ENCODE measurements around the gene MRPL18. TPM values are rescaled to one million over a fixed set of nuclear protein-coding genes. Genes with fewer than 3 reads are reported as not detected.

The MRPL18 gene
- total and polyA plus RNA-seq, 2 of the 4 experiments (the other 2 are of a cell fraction), result 53.4 to 56.8 TPM

- no peak for DNase-seq
- Histone ChIP-seq H2BK120ac (ENCODE audit: low read depth, low read length) (no peak overlapping the region), H3K14ac (replicated peaks; ENCODE audit: low read depth, low read length) (no peak overlapping the region), H3K79me1 (ENCODE audit: low read depth in 1 of 2, low read length in 2 of 2) (no peaks in the 10 kb centered on the region), H3K4me3 (ENCODE audit: insufficient read depth, low read depth, low read length) (no peak overlapping the region), H3K9me3 (ENCODE audit: control insufficient read depth, insufficient read depth, low read length) (peaks cover 2% of the 10 kb centered on the region; the same call in 1 of the 2 replicates), H2BK5ac (ENCODE audit: low read depth, low read length, poor library complexity, severe bottlenecking) (no peak overlapping the region), H3K9me1 (ENCODE audit: insufficient read depth, low read length) (no peaks in the 10 kb centered on the region; the same call in 1 of the 2 replicates), H3K23ac (ENCODE audit: low read depth, low read length) (no peak overlapping the region), H3K56ac (ENCODE audit: extremely low read depth, insufficient read depth, low read length) (no peak overlapping the region), H3K36me3 (ENCODE audit: control insufficient read depth, insufficient read depth, low read length) (no peaks in the 10 kb centered on the region), H3K4me2 (ENCODE audit: low read depth, low read length) (no peak overlapping the region), H4K20me1 (ENCODE audit: insufficient read depth, low read length) (no peaks in the 10 kb centered on the region), H4K91ac (ENCODE audit: insufficient read depth, low read depth, low read length) (no peak overlapping the region), H2AFZ (replicated peaks; ENCODE audit: low read length, poor library complexity) (no peak overlapping the region), H3K4ac (ENCODE audit: low read depth, low read length) (no peak overlapping the region), H3K18ac (ENCODE audit: low read depth, low read length) (no peak overlapping the region), H3K27ac (ENCODE audit: insufficient read depth, low read length) (no peak overlapping the region), H3K27me3 (ENCODE audit: control insufficient read depth, insufficient read depth, low read length) (peaks cover 27% of the 10 kb centered on the region), H3K9ac (ENCODE audit: low read depth, low read length) (no peak overlapping the region), H4K8ac (ENCODE audit: low read depth in 2 of 2, low read length in 2 of 2) (no peak overlapping the region), H2BK15ac (ENCODE audit: low read depth, low read length) (no peak overlapping the region), H3K4me1 (ENCODE audit: control insufficient read depth, insufficient read depth, low read length) (peaks cover 2% of the 10 kb centered on the region; the same call in 1 of the 2 replicates), H2AK5ac (ENCODE audit: low read depth, low read length) (no peak overlapping the region), H2BK20ac (ENCODE audit: low read depth, low read length) (no peak overlapping the region), H2AK9ac (replicated peaks; ENCODE audit: low read depth, low read length, poor library complexity) (no peak overlapping the region), H4K5ac (ENCODE audit: low read depth, low read length) (no peak overlapping the region)
- dilution Hi-C loops (cut with HindIII; ENCODE audit: low sequenced_read_pairs, unreplicated experiment), result no loop called here
- TF ChIP-seq MXI1 (IDR thresholded peaks at IDR 0.05; ENCODE audit: borderline replicate concordance, low read depth, low read length) (no peak), MAZ (IDR thresholded peaks at IDR 0.05; ENCODE audit: borderline replicate concordance, low read depth, low read length) (no peak), CEBPB (IDR thresholded peaks at IDR 0.05; ENCODE audit: low read depth, low read length) (no peak), CHD1 (IDR thresholded peaks at IDR 0.05; ENCODE audit: low read depth, low read length) (no peak), MAFK (IDR thresholded peaks at IDR 0.05; ENCODE audit: low read depth, low read length) (no peak), CTCF (conservative IDR thresholded peaks at IDR 0.05; ENCODE audit: low read depth, low read length) (no peak), FOS (IDR thresholded peaks at IDR 0.05; ENCODE audit: low read depth, low read length) (no peak), RCOR1 (IDR thresholded peaks at IDR 0.05; ENCODE audit: insufficient replicate concordance, low read length) (no peak), RFX5 (IDR thresholded peaks at IDR 0.05; ENCODE audit: low read depth, low read length) (no peak), SMC3 (IDR thresholded peaks at IDR 0.05; ENCODE audit: low read depth, low read length) (no peak), USF2 (IDR thresholded peaks at IDR 0.05; ENCODE audit: low read depth, low read length) (no peak)
- POLR2A ChIA-PET (ENCODE audit: unreplicated experiment), result no interaction called here
- in situ Hi-C loops (cut with MboI; ENCODE audit: low sequenced_read_pairs), result loop anchor here (25.0 kb wide), 1 partner anchor 634 kb away; no protein-coding TSS in a partner anchor
- intact Hi-C loops (cut with micrococcal nuclease), result no loop called here
- BruUV-seq (replicated peaks), result no TSS peak
- CTCF ChIA-PET, result no interaction called here
- no peak for ATAC-seq (ENCODE audit: low read depth)
- WGBS, 2 experiments (ENCODE audit: extremely low coverage in 2 of 2, insufficient read length in 1 of 2), result no CpG with 5 or more reads among the region's 11 CpGs
Measured at GRCh38 chr6:159821122-159821521, 30.9 kb downstream of the MRPL18 start.
